ENCODE measurements around the gene CTTNBP2.

- TF ChIP-seq, protein P1, sequence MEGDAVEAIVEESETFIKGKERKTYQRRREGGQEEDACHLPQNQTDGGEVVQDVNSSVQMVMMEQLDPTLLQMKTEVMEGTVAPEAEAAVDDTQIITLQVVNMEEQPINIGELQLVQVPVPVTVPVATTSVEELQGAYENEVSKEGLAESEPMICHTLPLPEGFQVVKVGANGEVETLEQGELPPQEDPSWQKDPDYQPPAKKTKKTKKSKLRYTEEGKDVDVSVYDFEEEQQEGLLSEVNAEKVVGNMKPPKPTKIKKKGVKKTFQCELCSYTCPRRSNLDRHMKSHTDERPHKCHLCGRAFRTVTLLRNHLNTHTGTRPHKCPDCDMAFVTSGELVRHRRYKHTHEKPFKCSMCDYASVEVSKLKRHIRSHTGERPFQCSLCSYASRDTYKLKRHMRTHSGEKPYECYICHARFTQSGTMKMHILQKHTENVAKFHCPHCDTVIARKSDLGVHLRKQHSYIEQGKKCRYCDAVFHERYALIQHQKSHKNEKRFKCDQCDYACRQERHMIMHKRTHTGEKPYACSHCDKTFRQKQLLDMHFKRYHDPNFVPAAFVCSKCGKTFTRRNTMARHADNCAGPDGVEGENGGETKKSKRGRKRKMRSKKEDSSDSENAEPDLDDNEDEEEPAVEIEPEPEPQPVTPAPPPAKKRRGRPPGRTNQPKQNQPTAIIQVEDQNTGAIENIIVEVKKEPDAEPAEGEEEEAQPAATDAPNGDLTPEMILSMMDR (IDR thresholded peaks at IDR 0.05) = no peak
- no peak for TF ChIP-seq EP300 (IDR thresholded peaks at IDR 0.05)
- TF ChIP-seq RAD21 (conservative IDR thresholded peaks at IDR 0.05 in 1 of 2, IDR thresholded peaks at IDR 0.05 in 1 of 2) = no peak
- no peak for TF ChIP-seq RFX5 (IDR thresholded peaks at IDR 0.05)
Measured at GRCh38 chr7:117716707-117717299, 156.4 kb downstream of the CTTNBP2 start.

All from A549 (cell line).